Stimulated activated CD4-positive, alpha-beta T cell treated with anti-CD3 and anti-CD28 coated beads, Interleukin-1b, Interleukin-23, amount 100 ng/mL, for 4 hours (primary cell): ENCODE measurements around the gene DQX1.

Source experiments
- DNase-seq, 2 donors: peaks; one replicate each; pipeline ENCODE4 v3.0.0-alpha.2; 2020; ENCODE audit warnings: low read depth in 2 of 2

DQX1 gene

GRCh38 chr2:74532222-74532621 lies 6.2 kb upstream of the DQX1 start:
- DNase-seq, result no peak

GRCh38 chr2:74531666-74532065 lies 5.6 kb upstream of the DQX1 start:
- no peak for DNase-seq

- DNase-seq, result peak in 1 of 2 donors; percentile 22
Measured at GRCh38 chr2:74530239-74531187, 4.5 kb upstream of the DQX1 start.

- peak; percentile 76 to 86 for DNase-seq
Measured at GRCh38 chr2:74529357-74530238, 3.6 kb upstream of the DQX1 start, which contains the start of the genes AUP1 and HTRA2. AUP1 (minus strand) TSS chr2:74529706; CDS start chr2:74529629, 77 bp downstream. HTRA2 (plus strand) TSS chr2:74529933; CDS start chr2:74530007, 74 bp downstream.

- DNase-seq, result no peak
Measured at GRCh38 chr2:74528600-74529356, 2.7 kb upstream of the DQX1 start.

- no peak for DNase-seq
Measured at GRCh38 chr2:74527741-74528140, 1.7 kb upstream of the DQX1 start.

GRCh38 chr2:74526649-74527230 lies 709 bp upstream of the DQX1 start:
- DNase-seq, result no peak

GRCh38 chr2:74524955-74525716 lies 895 bp downstream of the DQX1 start:
- no peak for DNase-seq

- DNase-seq, result no peak
Measured at GRCh38 chr2:74524005-74524404, 2.0 kb downstream of the DQX1 start.

GRCh38 chr2:74522516-74522915 lies 3.5 kb downstream of the DQX1 start:
- DNase-seq, result no peak

- DNase-seq, result no peak
Measured at GRCh38 chr2:74516650-74517049, 9.4 kb downstream of the DQX1 start.

GRCh38 chr2:74515981-74516633 lies 9.9 kb downstream of the DQX1 start:
- peak; percentile 71 to 75 for DNase-seq

GRCh38 chr2:74515271-74515980 lies 10.6 kb downstream of the DQX1 start:
- DNase-seq, result no peak

GRCh38 chr2:74514368-74515270 lies 11.4 kb downstream of the DQX1 start, which contains the start of gene TLX2:
TLX2 (plus strand) TSS chr2:74514450; CDS start chr2:74514807, 357 bp downstream.
- no peak for DNase-seq

GRCh38 chr2:74513605-74514367 lies 12.2 kb downstream of the DQX1 start:
- peak in 1 of 2 donors; percentile 26 for DNase-seq

- DNase-seq, result no peak
Measured at GRCh38 chr2:74512744-74513604, 13.1 kb downstream of the DQX1 start.
